Esophagus muscularis mucosa (tissue), 4 donors: ENCODE results near the gene FAM76A. TPM values are rescaled to one million over a fixed set of nuclear protein-coding genes. Genes with fewer than 3 reads are reported as not detected.
"Not testable (repeated sequence)": the region's sequence is repeated elsewhere in the genome, so short reads cannot be mapped to it uniquely, and the experiment has no call there.

ENCODE experiments used
- DNase-seq: peaks from one replicate; pipeline ENCODE4 v3.0.0-alpha.2; 2017; ENCODE audit errors: extremely low spot score
- H3K27ac ChIP-seq, 4 donors: fragments of 200-600 bp; sonication (generic); replicated peaks in 1 of 4; 1 replicate in 3 of 4; 2 replicates in 1 of 4; pipeline ENCODE4 v1.5.1; 2016 to 2019; ENCODE audit warnings: mild to moderate bottlenecking in 1 of 4
- H3K27me3 ChIP-seq, 4 donors: fragments of 200-600 bp; sonication (generic); one replicate each; pipeline versions ENCODE4 v1.5.1 to v1.6.0; 2016 to 2019
- H3K36me3 ChIP-seq, 4 donors: fragments of 200-600 bp; sonication (generic); one replicate each; pipeline ENCODE4 v1.5.1; 2016 to 2019
- H3K4me1 ChIP-seq, 4 donors: fragments of 200-600 bp; sonication (generic); one replicate each; pipeline ENCODE4 v1.5.1; 2016 to 2019
- H3K4me3 ChIP-seq, 4 donors: fragments of 200-600 bp; sonication (generic); 1 replicate in 2 of 4; 2 replicates in 2 of 4; pipeline ENCODE4 v1.5.1; 2016 to 2019; ENCODE audit warnings: mild to moderate bottlenecking in 4 of 4, moderate library complexity in 1 of 4
- H3K9me3 ChIP-seq, 4 donors: fragments of 200-600 bp; sonication (generic); 1 replicate in 3 of 4; 2 replicates in 1 of 4; pipeline ENCODE4 v1.5.1; 2016 to 2019
- CTCF ChIP-seq, 3 experiments: fragments of 200-600 bp in 2 of 3; fragments of 450-650 bp in 1 of 3; sonication (generic) in 2 of 3; IDR thresholded peaks; one replicate each; pipeline ENCODE4 v1.5.1; 2017 to 2019; ENCODE audit warnings: antibody characterized with exemption in 3 of 3, mild to moderate bottlenecking in 2 of 3, moderate library complexity in 1 of 3
- EP300 ChIP-seq: sonication (generic); formaldehyde crosslinking; IDR thresholded peaks from one replicate; pipeline ENCODE4 v1.6.1; 2017; ENCODE audit warnings: antibody characterized with exemption
- POLR2A ChIP-seq: fragments of 450-650 bp; IDR thresholded peaks from one replicate; pipeline ENCODE4 v1.6.1; 2017; ENCODE audit warnings: antibody characterized with exemption, moderate library complexity, mild to moderate bottlenecking, low read depth
- POLR2AphosphoS5 ChIP-seq, 2 donors: sonication (generic); formaldehyde crosslinking; IDR thresholded peaks; one replicate each; pipeline ENCODE4 v1.6.1; 2017; ENCODE audit warnings: antibody characterized with exemption in 2 of 2
- WGBS: methylation state at CpG from one replicate; pipeline ENCODE4 v1.1.5; 2018; 5-methylcytosine and 5-hydroxymethylcytosine counted together
- intact Hi-C: fragments of 100-400 bp; cut with DNase I; formaldehyde crosslinking; loops from one replicate; pipeline ENCODE4 v1.15.1; 2023
- total RNA-seq, 4 donors: library from RNA; depleted of rRNA; stranded (reverse); fragments of >200 nt; gene quantifications; one replicate each; pipeline versions ENCODE4 v1.1.0 to v1.2.1, GENCODE V29; 2016

FAM76A gene
- total RNA-seq, 4 donors from 2014 or later: 15.6 to 17.4 (median 16.6) TPM

GRCh38 chr1:27690183-27690582 is 35.6 kb upstream of the FAM76A start:
- no peaks in the 10 kb centered on the region for H3K9me3 ChIP-seq
- TF ChIP-seq CTCF (IDR thresholded peaks at IDR 0.05) (no peak), POLR2A (no peak), EP300 (no peak), POLR2AphosphoS5 (IDR thresholded peaks at IDR 0.05) (no peak)
- H3K27me3 ChIP-seq: peaks cover 0 to 15% (median 0%) of the 10 kb centered on the region in 4 donors
- H3K4me1 ChIP-seq: no peaks in the 10 kb centered on the region
- H3K27ac ChIP-seq: no peak overlapping the region
- WGBS: 76% methylated on average over 2 of the region's 2 CpGs
- H3K36me3 ChIP-seq: no peaks in the 10 kb centered on the region
- H3K4me3 ChIP-seq: no peak overlapping the region
- DNase-seq: no peak
- intact Hi-C loops: no loop called here

- H3K27ac ChIP-seq, H3K9me3 ChIP-seq, intact Hi-C loops, DNase-seq, H3K4me1 ChIP-seq, H3K36me3 ChIP-seq, H3K27me3 ChIP-seq, H3K4me3 ChIP-seq: not testable (repeated sequence)
- 77% methylated on average over 6 of the region's 9 CpGs for WGBS
These were observed 28.9 kb upstream of the FAM76A start for GRCh38 chr1:27696835-27697234.

GRCh38 chr1:27704958-27705357 is 20.8 kb upstream of the FAM76A start:
- 86% methylated on average over 4 of the region's 4 CpGs for WGBS
- TF ChIP-seq EP300 (no peak), POLR2AphosphoS5 (IDR thresholded peaks at IDR 0.05) (no peak), CTCF (IDR thresholded peaks at IDR 0.05) (no peak), POLR2A (no peak)
- intact Hi-C loops: no loop called here
- Histone ChIP-seq H3K4me1 (no peaks in the 10 kb centered on the region), H3K27me3 (no peaks in the 10 kb centered on the region), H3K4me3 (no peak overlapping the region), H3K27ac (no peak overlapping the region), H3K36me3 (no peaks in the 10 kb centered on the region), H3K9me3 (peaks cover 0 to 9% (median 6%) of the 10 kb centered on the region in 4 donors)
- no peak for DNase-seq

GRCh38 chr1:27705545-27705944 is 20.2 kb upstream of the FAM76A start:
- no peaks in the 10 kb centered on the region for H3K36me3 ChIP-seq
- intact Hi-C loops: no loop called here
- no peaks in the 10 kb centered on the region for H3K27me3 ChIP-seq
- H3K4me1 ChIP-seq: no peaks in the 10 kb centered on the region
- peaks cover 0 to 9% (median 6%) of the 10 kb centered on the region in 4 donors for H3K9me3 ChIP-seq
- TF ChIP-seq POLR2A (no peak), CTCF (IDR thresholded peaks at IDR 0.05) (no peak), EP300 (no peak), POLR2AphosphoS5 (IDR thresholded peaks at IDR 0.05) (no peak)
- no peak for DNase-seq
- no peak overlapping the region for H3K4me3 ChIP-seq
- WGBS: 80% methylated on average over 2 of the region's 2 CpGs
- no peak overlapping the region for H3K27ac ChIP-seq

GRCh38 chr1:27710574-27710973 is 15.2 kb upstream of the FAM76A start:
- no peak for TF ChIP-seq POLR2A
- no peak for TF ChIP-seq POLR2AphosphoS5 (IDR thresholded peaks at IDR 0.05)
- no peak for TF ChIP-seq EP300
- TF ChIP-seq CTCF (IDR thresholded peaks at IDR 0.05): no peak
- Histone ChIP-seq H3K9me3 (no peaks in the 10 kb centered on the region), H3K27me3 (no peaks in the 10 kb centered on the region), H3K27ac (no peak overlapping the region), H3K4me1 (no peaks in the 10 kb centered on the region), H3K36me3 (no peaks in the 10 kb centered on the region), H3K4me3 (no peak overlapping the region)
- no peak for DNase-seq
- 95% methylated on average over 2 of the region's 2 CpGs for WGBS
- intact Hi-C loops: no loop called here
